ENCODE results near the gene NR5A1. TPM values are rescaled to one million over a fixed set of nuclear protein-coding genes. Genes with fewer than 3 reads are reported as not detected.
A peak's percentile ranks its signal among the peaks of the same experiment; 100 is the strongest.

NR5A1 gene
- polyA plus RNA-seq (2011; rRNA removed) (not detected in 2 replicates), polyA minus RNA-seq (2011; rRNA and poly(A)+ RNA removed) (not detected in 2 replicates)

- no peaks in the 10 kb centered on the region; the same call in 1 of the 2 replicates for H3K9me3 ChIP-seq (ENCODE audit: control insufficient read depth, insufficient read depth, low read length)
- peaks cover 55% of the 10 kb centered on the region for H3K27me3 ChIP-seq (ENCODE audit: control insufficient read depth, insufficient read depth, low read length)
- POLR2A ChIA-PET, result no interaction called here
- CTCF ChIA-PET, result no interaction called here
- no peak within 1 kb of the TSS for H3K27ac ChIP-seq (ENCODE audit: low read depth, low read length)
- TF ChIP-seq, protein P1, sequence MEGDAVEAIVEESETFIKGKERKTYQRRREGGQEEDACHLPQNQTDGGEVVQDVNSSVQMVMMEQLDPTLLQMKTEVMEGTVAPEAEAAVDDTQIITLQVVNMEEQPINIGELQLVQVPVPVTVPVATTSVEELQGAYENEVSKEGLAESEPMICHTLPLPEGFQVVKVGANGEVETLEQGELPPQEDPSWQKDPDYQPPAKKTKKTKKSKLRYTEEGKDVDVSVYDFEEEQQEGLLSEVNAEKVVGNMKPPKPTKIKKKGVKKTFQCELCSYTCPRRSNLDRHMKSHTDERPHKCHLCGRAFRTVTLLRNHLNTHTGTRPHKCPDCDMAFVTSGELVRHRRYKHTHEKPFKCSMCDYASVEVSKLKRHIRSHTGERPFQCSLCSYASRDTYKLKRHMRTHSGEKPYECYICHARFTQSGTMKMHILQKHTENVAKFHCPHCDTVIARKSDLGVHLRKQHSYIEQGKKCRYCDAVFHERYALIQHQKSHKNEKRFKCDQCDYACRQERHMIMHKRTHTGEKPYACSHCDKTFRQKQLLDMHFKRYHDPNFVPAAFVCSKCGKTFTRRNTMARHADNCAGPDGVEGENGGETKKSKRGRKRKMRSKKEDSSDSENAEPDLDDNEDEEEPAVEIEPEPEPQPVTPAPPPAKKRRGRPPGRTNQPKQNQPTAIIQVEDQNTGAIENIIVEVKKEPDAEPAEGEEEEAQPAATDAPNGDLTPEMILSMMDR (IDR thresholded peaks at IDR 0.05; ENCODE audit: low read depth, low read length), result no peak
- DNase-seq (ENCODE audit: low read depth, low spot score), result no peak
- H3K4me3 ChIP-seq (ENCODE audit: low read depth, low read length), result no peak within 1 kb of the TSS
Measured at GRCh38 chr9:124506931-124507879, at the start of gene NR5A1. TSS of gene NR5A1 (minus strand) at chr9:124507399. CDS start at chr9:124503395, 4,004 bp downstream.

DNA sequence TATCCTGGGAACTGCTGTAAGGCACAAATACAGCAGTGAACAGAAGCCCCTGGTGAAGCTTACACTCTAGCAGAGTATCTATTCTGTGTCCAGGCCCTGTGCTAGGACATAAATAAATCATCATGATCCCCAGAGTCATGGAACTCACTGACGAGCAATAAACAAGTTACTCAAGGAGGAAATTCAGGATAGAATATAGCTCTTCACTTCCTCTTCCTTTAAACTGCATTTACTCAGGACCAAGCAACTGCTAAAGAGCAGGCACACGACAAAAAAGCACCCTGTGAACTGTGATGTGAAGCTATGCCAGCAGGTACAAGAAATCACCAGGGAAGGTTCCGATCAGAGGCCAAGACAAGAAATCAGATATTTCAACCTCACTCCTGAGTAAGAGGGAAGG, 47.8 kb upstream of the NR5A1 start:
- CTCF ChIA-PET, result interaction anchor here (0.7 to 1.4 kb wide), 5 partner anchors 12 to 217 kb away, joined by 3 to 9 read pairs (median 4); no protein-coding TSS in a partner anchor
- no peak for DNase-seq (ENCODE audit: low read depth, low spot score)
- H3K9me3 ChIP-seq (ENCODE audit: control insufficient read depth, insufficient read depth, low read length), result no peaks in the 10 kb centered on the region
- H3K27me3 ChIP-seq (ENCODE audit: control insufficient read depth, insufficient read depth, low read length), result no peaks in the 10 kb centered on the region
- POLR2A ChIA-PET, result no interaction called here
- TF ChIP-seq, protein P1 (IDR thresholded peaks at IDR 0.05; ENCODE audit: low read depth, low read length), result no peak
- no peak overlapping the region for H3K4me3 ChIP-seq (ENCODE audit: low read depth, low read length)
- no peak overlapping the region for H3K27ac ChIP-seq (ENCODE audit: low read depth, low read length)

- ChIA-PET CTCF (interaction anchor here (1.0 to 4.0 kb wide), 5 partner anchors 16 to 158 kb away, joined by 3 to 84 read pairs (median 38); no protein-coding TSS in a partner anchor), POLR2A (no interaction called here)
- DNase-seq (ENCODE audit: low read depth, low spot score), result peak; percentile 75
- Histone ChIP-seq H3K9me3 (ENCODE audit: control insufficient read depth, insufficient read depth, low read length) (no peaks in the 10 kb centered on the region), H3K27ac (ENCODE audit: low read depth, low read length) (peak overlapping the region; percentile 53), H3K27me3 (ENCODE audit: control insufficient read depth, insufficient read depth, low read length) (no peaks in the 10 kb centered on the region), H3K4me3 (ENCODE audit: low read depth, low read length) (no peak overlapping the region)
- TF ChIP-seq, protein P1 (IDR thresholded peaks at IDR 0.05; ENCODE audit: low read depth, low read length), result no peak
Measured at GRCh38 chr9:124553738-124554137, 46.5 kb upstream of the NR5A1 start.

DNA sequence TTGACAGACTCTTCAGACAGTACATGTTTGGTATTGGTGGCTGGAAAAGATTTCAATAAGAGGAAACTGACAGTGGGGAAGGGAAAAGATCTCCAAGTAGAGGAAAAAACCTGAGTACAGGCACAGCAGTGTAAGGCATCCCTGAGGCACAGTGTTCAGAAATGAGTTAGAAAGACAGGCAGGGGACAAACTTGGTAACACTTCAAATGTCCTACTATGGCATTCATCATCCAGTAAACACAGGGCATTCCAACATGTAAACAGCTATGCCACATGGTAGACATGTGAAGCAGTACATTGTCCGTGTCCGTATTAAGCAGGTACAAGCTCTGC, 45.0 kb upstream of the NR5A1 start:
- no peak overlapping the region for H3K27ac ChIP-seq (ENCODE audit: low read depth, low read length)
- CTCF ChIA-PET, result interaction anchor here (0.5 to 4.0 kb wide), 35 partner anchors 9 to 370 kb away, joined by 3 to 84 read pairs (median 5); no protein-coding TSS in a partner anchor

More for the DNA sequence above, 45.0 kb upstream of the NR5A1 start:
- POLR2A ChIA-PET, result interaction anchor here (1.0 to 1.5 kb wide), 2 partner anchors 106 to 107 kb away, joined by 7 to 9 read pairs; no protein-coding TSS in a partner anchor
- no peak overlapping the region for H3K4me3 ChIP-seq (ENCODE audit: low read depth, low read length)
- no peak for DNase-seq (ENCODE audit: low read depth, low spot score)
- H3K27me3 ChIP-seq (ENCODE audit: control insufficient read depth, insufficient read depth, low read length), result peaks cover under 1% of the 10 kb centered on the region
- TF ChIP-seq, protein P1 (IDR thresholded peaks at IDR 0.05; ENCODE audit: low read depth, low read length), result no peak
- no peaks in the 10 kb centered on the region for H3K9me3 ChIP-seq (ENCODE audit: control insufficient read depth, insufficient read depth, low read length)

Measured in AG04450 (cell line).